Measurements from ENCODE around the gene C16orf74. TPM values are rescaled to one million over a fixed set of nuclear protein-coding genes. Genes with fewer than 3 reads are reported as not detected.

Gene C16orf74
- total RNA-seq, 1 donor from 2014 or later: 4.7 TPM

GRCh38 chr16:85659805-85660511 lies 90.9 kb downstream of the C16orf74 start:
- peaks cover 35% of the 10 kb centered on the region for H4K20me1 ChIP-seq (ENCODE audit: insufficient read depth, low read length)

GRCh38 chr16:85659336-85659735 lies 91.6 kb downstream of the C16orf74 start:
- no peak for DNase-seq (ENCODE audit: low read depth)
- peaks cover 6% of the 10 kb centered on the region for H3K36me3 ChIP-seq (ENCODE audit: insufficient read depth, low read length)
- Mint-ChIP-seq H3K9me3 (ENCODE audit: unreplicated experiment) (no peaks in the 10 kb centered on the region), H3K4me3 (ENCODE audit: unreplicated experiment) (no peak overlapping the region), H3K27me3 (ENCODE audit: low read depth, unreplicated experiment) (no peaks in the 10 kb centered on the region), H3K27ac (ENCODE audit: unreplicated experiment) (no peak overlapping the region), H3K4me1 (ENCODE audit: low read depth, unreplicated experiment) (no peaks in the 10 kb centered on the region), H3K36me3 (ENCODE audit: low read depth, unreplicated experiment) (peaks cover 14% of the 10 kb centered on the region)
- no peaks in the 10 kb centered on the region for H3K79me2 ChIP-seq (ENCODE audit: insufficient read depth, low read length)
- no peak overlapping the region for H3K4me3 ChIP-seq (ENCODE audit: insufficient read depth, low read depth, low read length)
- FAIRE-seq: no peak
- H3K27me3 ChIP-seq (ENCODE audit: insufficient read depth, low read length): no peaks in the 10 kb centered on the region
- peaks cover 28% of the 10 kb centered on the region for H4K20me1 ChIP-seq (ENCODE audit: insufficient read depth, low read length)
- no peak overlapping the region for H3K4me2 ChIP-seq (ENCODE audit: low read length)
- H3K27ac ChIP-seq (ENCODE audit: low read depth, low read length): no peak overlapping the region
- no peak overlapping the region for H3K9ac ChIP-seq (ENCODE audit: low read length)
- H3K4me1 ChIP-seq (ENCODE audit: insufficient read depth, low read length): no peaks in the 10 kb centered on the region
- no peaks in the 10 kb centered on the region for H3K9me3 ChIP-seq (ENCODE audit: insufficient read depth, low read depth, low read length)
- no peak overlapping the region for H2AFZ ChIP-seq (ENCODE audit: low read depth, low read length)
- TF ChIP-seq EZH2 (IDR thresholded peaks at IDR 0.05; ENCODE audit: insufficient read depth, low read length): no peak
- TF ChIP-seq CTCF (IDR thresholded peaks at IDR 0.05; ENCODE audit: insufficient read depth, low read depth, low read length): no peak

More at GRCh38 chr16:85659805-85660511, 90.9 kb downstream of the C16orf74 start:
- Mint-ChIP-seq H3K4me3 (ENCODE audit: unreplicated experiment) (no peak overlapping the region), H3K4me1 (ENCODE audit: low read depth, unreplicated experiment) (no peaks in the 10 kb centered on the region), H3K9me3 (ENCODE audit: unreplicated experiment) (no peaks in the 10 kb centered on the region), H3K36me3 (ENCODE audit: low read depth, unreplicated experiment) (peaks cover 18% of the 10 kb centered on the region), H3K27ac (ENCODE audit: unreplicated experiment) (no peak overlapping the region), H3K27me3 (ENCODE audit: low read depth, unreplicated experiment) (no peaks in the 10 kb centered on the region)
- H3K79me2 ChIP-seq (ENCODE audit: insufficient read depth, low read length): no peaks in the 10 kb centered on the region
- TF ChIP-seq EZH2 (IDR thresholded peaks at IDR 0.05; ENCODE audit: insufficient read depth, low read length): no peak
- TF ChIP-seq CTCF (IDR thresholded peaks at IDR 0.05; ENCODE audit: insufficient read depth, low read depth, low read length): peak; percentile 82
- FAIRE-seq (no peak), DNase-seq (ENCODE audit: low read depth) (peak; percentile 6)
- H3K36me3 ChIP-seq (ENCODE audit: insufficient read depth, low read length): peaks cover 6% of the 10 kb centered on the region
- no peak overlapping the region for H3K9ac ChIP-seq (ENCODE audit: low read length)
- no peak overlapping the region for H3K4me2 ChIP-seq (ENCODE audit: low read length)
- H3K4me3 ChIP-seq (ENCODE audit: insufficient read depth, low read depth, low read length): no peak overlapping the region
- H2AFZ ChIP-seq (ENCODE audit: low read depth, low read length): no peak overlapping the region
- no peak overlapping the region for H3K27ac ChIP-seq (ENCODE audit: low read depth, low read length)
- no peaks in the 10 kb centered on the region for H3K9me3 ChIP-seq (ENCODE audit: insufficient read depth, low read depth, low read length)
- no peaks in the 10 kb centered on the region for H3K27me3 ChIP-seq (ENCODE audit: insufficient read depth, low read length)
- no peaks in the 10 kb centered on the region for H3K4me1 ChIP-seq (ENCODE audit: insufficient read depth, low read length)
